Skin epidermis (tissue), 12 donors: ENCODE measurements around the gene RAB33B.
A peak's percentile ranks its signal among the peaks of the same experiment; 100 is the strongest.
"Not testable (repeated sequence)": the region's sequence is repeated elsewhere in the genome, so short reads cannot be mapped to it uniquely, and the experiment has no call there.

Source experiments
- H3K27ac ChIP-seq, 21 experiments: fragments of 200-600 bp; sonication (generic) in 11 of 21; one replicate each; pipeline ENCODE4 v1.5.0; 2020; ENCODE audit warnings: mild to moderate bottlenecking in 3 of 21, inconsistent platforms in 2 of 21, moderate library complexity in 2 of 21
- H3K4me3 ChIP-seq, 7 experiments: fragments of 200-600 bp; sonication (generic) in 2 of 7; one replicate each; pipeline ENCODE4 v1.5.0; 2020; ENCODE audit warnings: inconsistent platforms in 2 of 7, mild to moderate bottlenecking in 2 of 7, moderate library complexity in 1 of 7

RAB33B gene

DNA sequence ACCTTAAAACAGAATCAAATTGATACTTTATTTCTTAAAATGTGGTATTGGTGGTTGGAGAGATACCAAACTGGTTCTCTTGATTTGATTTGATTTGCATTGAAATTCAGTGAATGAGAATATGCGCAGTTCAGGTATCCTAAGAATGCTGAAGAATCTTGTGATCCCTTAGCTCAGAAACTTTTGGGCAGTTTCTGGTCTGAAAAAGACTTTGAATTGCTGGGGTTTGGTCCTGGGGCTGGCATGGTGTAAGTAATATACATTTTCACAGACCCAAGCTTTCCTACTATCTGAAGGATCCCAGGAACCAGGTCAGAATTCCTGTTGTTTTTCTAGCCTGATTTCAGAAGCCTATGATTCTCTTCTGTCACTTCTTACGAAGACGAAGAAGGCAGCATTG lies 6.6 kb downstream of the RAB33B start:
- Histone ChIP-seq H3K27ac (no peak overlapping the region), H3K4me3 (no peak overlapping the region)

DNA sequence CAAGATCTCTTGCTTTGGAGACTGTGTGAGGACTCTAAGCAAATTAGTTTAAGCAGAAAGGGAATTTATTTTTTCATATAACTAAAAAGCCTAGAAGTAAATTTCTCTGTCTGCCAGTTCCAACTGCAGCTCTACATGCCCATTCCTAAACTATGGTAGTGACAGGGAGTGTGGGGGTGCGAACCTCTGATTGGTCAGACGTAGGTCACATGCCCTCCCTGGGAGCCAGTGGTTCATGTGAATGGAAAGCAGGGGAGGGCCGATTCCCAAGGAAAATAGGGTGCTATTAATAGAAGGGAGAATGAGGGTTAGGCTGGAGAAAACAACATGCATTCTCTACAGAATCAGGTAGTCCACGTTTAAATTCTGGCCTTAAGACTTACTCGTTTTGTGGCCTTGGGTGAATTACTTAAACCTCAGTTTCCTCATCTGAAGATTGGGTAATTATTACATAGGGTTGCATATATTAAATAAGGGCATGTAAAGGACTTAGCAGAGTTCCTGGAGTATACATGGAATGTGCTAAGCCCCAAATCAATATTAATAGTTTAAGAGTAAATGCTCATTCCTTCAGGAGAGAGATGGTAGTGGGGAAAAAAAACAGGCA lies 7.2 kb downstream of the RAB33B start:
- no peak overlapping the region for H3K4me3 ChIP-seq
- no peak overlapping the region for H3K27ac ChIP-seq

DNA sequence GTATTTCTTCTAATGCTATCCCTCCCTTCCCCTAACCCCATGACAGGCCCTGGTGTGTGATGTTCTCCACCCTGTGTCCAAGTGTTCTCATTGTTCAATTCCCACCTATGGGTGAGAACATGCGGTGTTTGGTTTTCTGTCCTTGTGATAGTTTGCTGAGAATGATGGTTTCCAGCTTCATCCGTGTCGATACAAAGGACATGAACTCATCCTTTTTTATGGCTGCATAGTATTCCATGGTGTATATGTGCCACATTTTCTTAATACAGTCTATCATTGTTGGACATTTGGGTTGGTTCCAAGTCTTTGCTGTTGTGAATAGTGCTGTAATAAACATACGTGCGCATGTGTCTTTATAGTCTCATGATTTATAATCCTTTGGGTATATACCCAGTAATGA lies 10.6 kb downstream of the RAB33B start:
- H3K27ac ChIP-seq, H3K4me3 ChIP-seq: not testable (repeated sequence)

GRCh38 chr4:139465922-139466321 lies 12.0 kb downstream of the RAB33B start:
- H3K27ac ChIP-seq, result no peak overlapping the region
- H3K4me3 ChIP-seq, result no peak overlapping the region

GRCh38 chr4:139468756-139469155 lies 14.8 kb downstream of the RAB33B start:
- H3K4me3 ChIP-seq, H3K27ac ChIP-seq: not testable (repeated sequence)

- no peak overlapping the region for H3K27ac ChIP-seq
- H3K4me3 ChIP-seq, result no peak overlapping the region
Observed at GRCh38 chr4:139469216-139469615, 15.3 kb downstream of the RAB33B start.

- Histone ChIP-seq H3K4me3 (no peak overlapping the region), H3K27ac (no peak overlapping the region)
Observed at GRCh38 chr4:139469869-139470268, 15.9 kb downstream of the RAB33B start.

GRCh38 chr4:139470295-139470694 lies 16.4 kb downstream of the RAB33B start:
- Histone ChIP-seq H3K27ac (no peak overlapping the region), H3K4me3 (no peak overlapping the region)

- Histone ChIP-seq H3K4me3 (no peak overlapping the region), H3K27ac (no peak overlapping the region)
Observed at GRCh38 chr4:139470997-139471665, 17.2 kb downstream of the RAB33B start.

GRCh38 chr4:139472852-139473251 lies 18.9 kb downstream of the RAB33B start:
- no peak overlapping the region for H3K4me3 ChIP-seq
- no peak overlapping the region for H3K27ac ChIP-seq

DNA sequence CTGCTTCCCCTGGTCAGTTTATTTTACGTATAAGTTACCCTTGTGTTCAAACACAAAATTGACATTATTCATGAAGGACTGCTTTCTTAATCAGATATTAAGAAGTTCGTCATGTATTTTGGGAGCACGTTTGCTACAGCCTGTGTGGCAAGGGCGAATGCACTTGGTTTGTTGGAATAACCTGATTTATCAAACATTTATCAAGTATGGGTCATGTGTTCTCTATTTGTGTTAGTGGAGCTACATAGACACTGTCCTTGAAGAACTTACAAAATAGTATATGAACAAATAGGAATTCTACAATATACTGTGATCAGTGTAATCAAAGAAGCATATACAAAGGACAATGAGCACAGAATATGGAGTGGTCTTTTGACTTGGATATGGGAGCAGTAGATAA lies 22.4 kb downstream of the RAB33B start:
- H3K27ac ChIP-seq, result no peak overlapping the region
- no peak overlapping the region for H3K4me3 ChIP-seq

DNA sequence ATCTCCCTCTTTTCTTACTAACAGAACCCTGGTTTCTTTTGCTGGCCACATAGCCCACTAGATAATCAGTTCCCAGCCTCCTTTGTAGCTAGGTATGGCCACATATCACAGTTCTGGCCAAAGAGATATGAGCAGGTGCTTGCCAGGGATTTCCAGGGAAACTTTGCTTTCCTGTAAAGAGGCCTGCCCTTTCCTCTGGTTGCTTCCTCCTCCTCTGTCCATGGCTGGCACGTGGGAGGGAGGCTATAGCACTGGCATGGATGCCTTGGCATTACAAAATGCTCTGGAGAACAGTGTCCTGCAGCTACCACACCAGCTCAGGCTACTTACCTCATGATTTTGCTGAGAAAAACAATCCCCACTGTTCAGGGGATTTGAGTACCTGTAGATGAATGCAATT lies 27.5 kb downstream of the RAB33B start:
- H3K4me3 ChIP-seq, result no peak overlapping the region
- no peak overlapping the region for H3K27ac ChIP-seq

DNA sequence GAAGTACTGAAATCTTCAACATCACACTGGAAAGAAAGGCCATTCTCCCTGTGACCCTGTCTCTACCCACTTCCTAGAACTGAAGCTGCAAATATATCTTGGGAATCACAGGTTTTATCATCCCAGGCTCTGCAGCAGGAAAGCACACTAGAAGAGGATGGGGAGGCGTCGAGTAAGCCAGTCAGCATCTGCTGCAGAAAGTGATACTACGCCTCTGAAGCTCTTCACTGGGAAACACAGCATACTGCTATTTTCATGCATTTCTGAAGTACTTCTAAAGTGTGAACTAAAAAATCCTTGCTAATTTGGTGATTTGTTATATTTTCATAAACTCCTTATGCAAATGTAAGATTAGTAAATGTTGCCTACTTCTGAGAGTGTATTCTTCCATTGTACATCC lies 29.1 kb downstream of the RAB33B start:
- no peak overlapping the region for H3K27ac ChIP-seq

DNA sequence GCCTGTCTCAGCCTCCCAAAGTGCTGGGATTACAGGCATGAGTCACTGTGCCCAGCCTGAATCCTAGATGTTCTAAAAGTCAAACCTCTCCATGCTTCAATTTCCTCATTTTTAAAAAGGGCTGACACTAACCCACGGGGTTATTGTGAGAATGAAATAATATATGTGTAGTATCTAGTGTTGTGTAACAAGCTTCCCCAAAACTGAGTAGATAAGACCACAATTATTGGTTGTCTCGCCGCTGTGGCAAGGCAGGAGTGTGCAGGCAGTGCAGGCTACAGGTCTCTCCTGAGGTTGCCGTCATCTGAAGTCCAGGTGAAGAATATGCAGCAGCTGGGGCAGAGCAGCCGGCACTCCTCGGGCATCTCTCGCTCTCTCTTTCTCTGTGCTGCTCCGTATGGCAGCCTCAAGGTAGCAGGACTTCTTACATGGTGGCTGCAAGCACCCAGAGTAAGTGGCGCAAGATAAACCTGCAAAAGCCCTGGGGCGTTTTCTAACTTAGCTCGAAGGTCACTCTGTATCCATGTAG lies 30.9 kb downstream of the RAB33B start:
- H3K4me3 ChIP-seq, result no peak overlapping the region

More for the DNA sequence above, 29.1 kb downstream of the RAB33B start:
- no peak overlapping the region for H3K4me3 ChIP-seq

GRCh38 chr4:139488442-139488841 lies 34.5 kb downstream of the RAB33B start:
- Histone ChIP-seq H3K27ac (no peak overlapping the region), H3K4me3 (no peak overlapping the region)

More for the DNA sequence above, 30.9 kb downstream of the RAB33B start:
- H3K27ac ChIP-seq, result no peak overlapping the region

GRCh38 chr4:139489638-139490037 lies 35.7 kb downstream of the RAB33B start:
- Histone ChIP-seq H3K4me3 (no peak overlapping the region), H3K27ac (no peak overlapping the region)

DNA sequence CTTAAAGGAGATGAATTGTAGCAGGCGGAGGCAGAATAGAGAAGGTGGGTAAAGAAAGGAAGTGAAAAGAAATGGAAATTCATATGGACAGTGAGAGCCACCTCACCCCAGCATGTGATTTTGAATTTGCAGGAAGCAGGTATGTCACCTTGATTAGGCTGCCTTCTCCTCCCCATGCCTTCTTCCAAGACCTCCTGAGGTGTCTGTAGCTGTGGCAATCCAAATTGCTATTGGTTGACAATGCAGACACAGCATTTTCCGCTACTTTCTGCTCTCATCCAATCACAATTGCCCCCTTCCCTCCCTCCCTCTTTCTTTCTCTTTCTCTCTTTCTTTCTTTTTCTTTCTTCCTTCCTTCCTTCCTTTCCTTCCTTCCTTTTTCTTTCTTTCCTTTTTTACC lies 38.5 kb downstream of the RAB33B start:
- H3K27ac ChIP-seq, result no peak overlapping the region
- no peak overlapping the region for H3K4me3 ChIP-seq

- no peak overlapping the region for H3K4me3 ChIP-seq
- no peak overlapping the region for H3K27ac ChIP-seq
Observed at GRCh38 chr4:139493176-139493575, 39.3 kb downstream of the RAB33B start.

DNA sequence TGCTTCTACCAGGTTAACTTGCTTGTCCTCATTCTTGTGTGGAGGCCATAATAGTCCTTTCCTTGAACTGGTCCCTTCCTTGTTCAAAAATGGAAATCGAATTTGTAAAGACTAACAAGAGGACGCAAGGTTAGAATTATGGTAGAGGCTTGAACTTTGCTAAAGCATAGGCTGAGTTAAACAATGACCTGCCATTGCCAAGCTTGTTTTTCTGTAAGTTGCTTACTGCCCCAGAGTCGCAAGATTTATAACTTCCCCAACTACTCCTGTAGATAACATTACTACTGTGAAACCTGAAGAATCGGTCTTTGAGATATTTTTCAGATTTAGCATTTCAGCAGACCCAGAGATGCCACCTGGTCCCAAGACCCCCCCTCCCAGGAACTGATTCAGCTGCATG lies 45.3 kb downstream of the RAB33B start:
- Histone ChIP-seq H3K4me3 (no peak overlapping the region), H3K27ac (no peak overlapping the region)

DNA sequence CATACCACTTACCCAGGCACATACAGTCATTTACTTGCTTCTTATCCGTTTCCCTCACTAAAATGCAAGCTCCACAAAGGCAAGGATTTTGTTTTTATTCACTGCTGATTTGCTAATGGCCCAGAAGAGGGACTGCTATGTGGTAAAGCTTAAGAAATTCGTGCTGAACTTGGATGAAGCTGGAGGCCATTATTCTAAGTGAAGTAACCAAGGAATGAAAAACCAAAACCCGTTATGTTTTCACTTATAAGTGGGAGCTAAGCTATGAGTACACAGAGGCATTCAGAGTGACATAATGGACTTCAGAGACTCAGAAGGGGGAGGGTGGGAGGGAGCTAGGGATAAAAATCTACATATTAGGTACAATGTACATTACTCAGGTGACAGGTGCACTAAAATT lies 47.2 kb downstream of the RAB33B start:
- no peak overlapping the region for H3K4me3 ChIP-seq
- peak overlapping the region in 1 of 21 experiments; percentile 33 for H3K27ac ChIP-seq

GRCh38 chr4:139501527-139501926 lies 47.6 kb downstream of the RAB33B start:
- H3K4me3 ChIP-seq, result no peak overlapping the region

More at GRCh38 chr4:139501527-139501926, 47.6 kb downstream of the RAB33B start:
- peak overlapping the region in 1 of 21 experiments; percentile 23 for H3K27ac ChIP-seq
